GM19455 (cell line): ENCODE measurements around the gene PIK3R3.

Experiments
- ATAC-seq: cut with Tn5 transposase; IDR thresholded peaks from one replicate; pipeline ENCODE4 v1.9.1; 2021; ENCODE audit not compliant: unreplicated experiment

Gene PIK3R3

DNA sequence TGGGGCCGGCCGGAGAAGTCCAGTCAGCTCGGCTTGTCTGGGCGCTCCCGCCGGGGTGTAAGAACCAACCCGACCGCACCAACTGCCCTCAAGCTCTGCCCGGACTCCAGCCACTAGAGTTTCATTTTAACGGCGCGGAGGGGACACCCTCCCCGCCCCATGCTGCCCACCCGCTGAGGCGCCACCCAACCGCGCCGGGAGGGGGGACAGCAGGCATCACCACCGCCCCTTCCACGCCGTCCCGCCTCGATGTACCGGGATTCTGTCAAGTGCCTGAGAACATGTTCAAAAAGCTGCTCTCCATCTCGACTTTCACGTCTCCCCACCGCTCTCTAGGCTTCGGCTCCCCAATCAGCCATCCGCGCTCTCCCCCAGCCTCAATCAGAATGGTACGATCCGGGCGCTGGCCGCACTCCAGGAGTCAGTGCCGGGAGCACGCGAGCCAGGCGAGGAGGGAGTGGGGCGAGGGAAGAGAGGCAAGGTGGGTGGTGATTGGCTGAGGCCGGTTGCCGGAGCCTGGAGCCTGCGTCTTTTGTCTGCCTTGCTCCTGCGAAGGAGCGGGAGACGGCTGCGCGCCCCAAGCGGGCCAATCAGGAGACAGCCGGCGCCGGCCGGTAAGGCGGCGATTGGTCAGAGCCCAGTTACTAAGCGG, at the start of gene PIK3R3:
TSS of gene PIK3R3 (minus strand) at position 101 of the 652 bp plus-strand sequence. CDS start 677 bp downstream, outside the sequence.
- peak; percentile 89 for ATAC-seq

DNA sequence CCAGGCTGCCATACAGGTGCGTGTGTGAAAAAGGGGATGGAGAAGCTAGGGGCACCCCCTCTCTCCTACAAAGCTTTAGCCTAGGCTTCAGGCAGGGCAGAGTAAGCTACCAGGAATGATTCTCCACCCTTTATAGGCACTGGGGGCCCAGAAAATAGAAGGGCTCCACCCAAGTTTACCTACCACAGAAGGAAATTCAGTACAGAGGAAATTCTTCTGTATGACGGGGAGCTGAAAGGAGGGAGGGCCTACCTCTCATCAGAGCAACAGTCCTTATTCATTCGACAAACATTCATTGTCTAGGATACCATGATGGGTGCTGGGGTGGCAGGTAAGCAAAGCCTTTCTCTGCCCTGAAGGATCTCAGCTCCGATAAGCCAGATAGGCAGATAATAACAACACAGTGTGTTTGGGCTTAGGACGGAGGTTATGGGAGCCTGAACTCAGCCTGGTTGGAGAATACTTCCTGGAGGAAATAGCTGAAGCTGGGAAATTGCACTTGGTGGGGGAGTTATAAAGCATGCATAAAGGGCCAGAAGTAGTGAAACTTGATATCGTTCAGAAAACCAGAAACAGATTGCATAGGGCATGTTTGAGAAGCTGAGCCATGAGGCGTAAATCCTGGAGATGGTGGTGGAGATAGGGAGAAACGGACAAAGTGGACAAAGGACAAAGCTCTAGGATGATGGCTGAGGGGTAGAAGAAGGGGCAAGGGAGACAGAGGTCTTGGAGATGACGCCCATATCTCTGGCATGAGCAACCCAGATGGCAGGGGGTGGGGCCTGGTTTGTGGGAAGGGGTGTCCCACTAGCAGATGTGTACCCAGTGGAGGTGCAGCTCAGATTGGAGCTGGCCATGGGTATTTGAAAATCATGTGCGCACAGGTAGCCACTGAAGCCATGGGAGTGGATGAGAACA, 49.2 kb upstream of the PIK3R3 start:
- no peak for ATAC-seq

DNA sequence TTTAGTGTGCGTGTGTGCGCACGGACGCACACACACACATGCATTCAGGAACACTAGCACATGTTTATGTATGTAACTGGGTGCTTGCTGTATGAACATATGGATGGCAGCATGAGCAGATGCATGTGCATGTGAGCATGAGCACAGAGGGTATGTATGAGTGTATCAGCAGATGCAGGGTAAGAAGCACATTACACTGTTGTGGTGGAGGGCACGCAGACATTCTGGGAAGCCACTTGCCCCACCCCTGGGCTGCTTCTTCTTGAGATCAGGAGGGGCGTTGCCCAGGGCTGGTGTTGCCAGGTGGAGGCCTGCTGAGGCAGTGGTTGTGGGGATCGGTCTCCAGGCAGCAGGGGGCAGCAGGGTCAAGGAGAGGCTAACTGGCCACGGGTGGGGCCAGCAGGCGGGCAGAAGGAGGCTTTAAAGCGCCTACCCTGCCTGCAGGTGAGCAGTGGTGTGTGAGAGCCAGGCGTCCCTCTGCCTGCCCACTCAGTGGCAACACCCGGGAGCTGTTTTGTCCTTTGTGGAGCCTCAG, 47.7 kb upstream of the PIK3R3 start:
- no peak for ATAC-seq

DNA sequence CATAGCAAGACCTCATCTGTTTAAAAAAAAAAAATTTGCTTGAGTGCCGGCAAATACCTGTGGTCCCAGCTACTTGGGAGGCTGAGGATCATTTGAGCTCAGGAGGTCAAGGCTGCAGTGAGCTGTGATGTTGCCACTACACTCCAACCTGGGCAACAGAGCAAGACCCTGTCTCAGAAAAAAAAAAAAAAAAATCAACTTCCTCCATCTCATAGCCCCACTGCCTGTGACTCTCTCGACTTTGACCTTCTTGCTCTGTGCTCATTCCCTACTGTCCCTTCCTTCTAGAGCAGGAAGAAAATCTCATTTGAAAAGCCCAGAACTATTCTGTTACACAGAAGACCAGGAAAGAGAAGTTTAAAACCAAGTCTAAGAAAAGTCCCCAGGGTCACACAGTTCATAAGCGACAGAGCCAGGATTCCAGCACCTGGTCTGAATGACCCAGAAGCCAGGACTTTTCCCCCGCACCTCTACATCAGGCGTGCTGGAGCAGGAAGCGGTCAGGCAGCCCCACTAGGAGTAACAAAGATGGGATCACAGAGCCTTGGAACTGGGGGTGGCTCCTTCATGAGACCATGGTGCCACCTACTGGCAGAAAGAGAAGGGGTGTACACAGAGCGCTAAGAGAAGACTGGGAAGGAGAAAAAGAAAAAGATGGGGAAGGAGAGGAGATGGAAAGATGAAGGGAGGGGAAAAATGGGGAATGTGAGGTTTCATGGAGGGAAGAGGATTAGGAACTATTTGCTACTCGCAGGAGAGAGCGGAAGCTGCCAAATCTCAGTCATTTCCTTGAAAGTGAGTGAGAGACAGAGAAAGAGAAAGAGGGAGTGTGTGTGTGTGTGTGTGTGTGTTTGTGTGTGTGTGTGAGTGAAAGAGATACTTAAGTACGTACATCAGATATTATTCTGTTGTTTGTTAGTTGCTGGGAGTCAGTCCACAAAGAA, 47.0 kb upstream of the PIK3R3 start:
- peak; percentile 63 for ATAC-seq

DNA sequence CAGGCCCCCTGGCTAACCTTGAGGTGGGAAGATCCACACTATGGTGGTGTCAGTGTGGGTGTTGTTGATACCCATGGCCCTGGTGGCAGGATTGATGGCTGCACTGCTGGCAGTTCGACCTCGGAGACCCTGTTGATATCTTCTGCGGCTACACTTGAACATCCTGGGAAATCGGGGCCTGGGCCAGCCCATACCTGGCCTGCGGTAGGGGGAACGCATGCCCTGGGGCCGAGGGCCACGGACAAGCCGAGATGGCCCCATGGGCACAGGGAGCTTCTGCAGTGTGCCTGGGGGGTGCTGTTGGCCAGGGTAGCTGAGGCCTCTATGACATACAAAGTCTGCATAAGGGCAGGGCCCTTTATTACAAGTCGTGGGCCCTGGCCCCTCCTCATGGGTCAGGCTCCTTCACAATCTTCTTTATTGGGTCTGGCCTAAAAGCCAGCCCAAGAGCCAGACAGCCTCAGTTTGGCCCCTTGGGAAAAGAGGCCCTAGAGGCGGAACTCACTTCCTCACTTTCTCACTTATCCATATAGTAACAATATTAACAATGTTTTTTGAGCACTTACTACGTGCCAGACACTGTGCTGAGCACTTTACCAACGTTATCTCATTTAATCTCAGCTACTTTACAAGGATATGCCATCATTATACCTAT, 43.9 kb upstream of the PIK3R3 start, which contains the start of gene P3R3URF:
TSS of gene P3R3URF (minus strand) at position 278 of the 655 bp plus-strand sequence. CDS start at position 261, 17 bp downstream.
- ATAC-seq: no peak

DNA sequence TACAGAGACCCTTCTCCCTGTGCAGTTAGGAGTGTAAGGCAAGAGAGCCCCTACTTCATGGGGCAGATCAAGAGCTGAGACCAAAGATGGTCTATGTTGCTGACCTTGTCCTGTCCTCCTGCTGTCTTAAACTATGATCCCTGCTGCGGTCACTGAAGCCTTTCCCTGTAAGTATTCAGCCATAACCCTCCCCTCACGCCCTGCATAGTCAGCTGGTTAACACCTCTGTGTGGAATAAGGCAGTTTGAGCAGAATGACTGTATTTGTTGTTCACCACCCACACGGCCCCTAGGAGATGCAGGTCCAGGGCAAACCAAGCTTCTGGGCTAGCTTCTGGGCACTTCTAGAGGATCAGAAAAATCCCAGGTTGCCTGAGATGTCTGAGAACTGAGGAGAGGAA, 42.8 kb upstream of the PIK3R3 start:
- ATAC-seq: no peak

DNA sequence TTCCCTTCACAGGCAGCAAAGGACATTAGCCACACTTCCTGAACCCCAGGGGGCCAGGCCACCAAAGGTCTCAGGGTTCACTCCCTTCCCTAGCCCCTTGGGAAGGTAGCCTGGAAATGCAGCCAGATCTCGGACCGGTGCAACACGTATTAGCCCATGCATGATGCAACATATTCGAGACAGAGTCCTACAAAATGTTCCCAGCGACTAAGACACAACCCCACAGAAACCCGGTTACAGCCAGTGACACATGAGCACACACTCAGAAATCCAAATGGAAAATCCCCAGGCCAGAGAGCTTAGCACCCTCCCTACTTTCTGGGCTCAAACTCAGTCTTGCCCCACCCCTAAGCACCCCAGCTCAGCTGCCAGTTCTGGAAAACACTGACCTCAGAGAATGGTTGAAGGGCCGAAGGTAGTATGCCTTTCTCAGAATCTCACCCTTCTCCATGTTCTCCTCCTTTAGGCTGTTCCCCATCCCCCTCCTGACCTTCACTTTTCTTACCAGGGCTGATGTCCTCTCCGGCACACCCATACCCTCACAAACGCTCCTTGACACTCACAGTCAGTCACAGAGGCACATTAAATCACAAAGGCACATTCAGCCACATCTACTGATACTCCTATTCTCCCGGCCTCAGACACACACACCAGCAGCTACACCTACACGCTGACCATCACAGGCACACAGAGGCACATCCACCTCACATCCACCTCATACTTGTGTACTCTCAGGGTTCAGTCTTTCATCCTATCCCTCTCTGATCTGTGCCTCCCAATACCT, 42.2 kb upstream of the PIK3R3 start, which contains the start of gene TSPAN1:
TSS of gene TSPAN1 (plus strand) at position 640 of the 784 bp plus-strand sequence. CDS start 6,021 bp downstream, outside the sequence.
- ATAC-seq: no peak

DNA sequence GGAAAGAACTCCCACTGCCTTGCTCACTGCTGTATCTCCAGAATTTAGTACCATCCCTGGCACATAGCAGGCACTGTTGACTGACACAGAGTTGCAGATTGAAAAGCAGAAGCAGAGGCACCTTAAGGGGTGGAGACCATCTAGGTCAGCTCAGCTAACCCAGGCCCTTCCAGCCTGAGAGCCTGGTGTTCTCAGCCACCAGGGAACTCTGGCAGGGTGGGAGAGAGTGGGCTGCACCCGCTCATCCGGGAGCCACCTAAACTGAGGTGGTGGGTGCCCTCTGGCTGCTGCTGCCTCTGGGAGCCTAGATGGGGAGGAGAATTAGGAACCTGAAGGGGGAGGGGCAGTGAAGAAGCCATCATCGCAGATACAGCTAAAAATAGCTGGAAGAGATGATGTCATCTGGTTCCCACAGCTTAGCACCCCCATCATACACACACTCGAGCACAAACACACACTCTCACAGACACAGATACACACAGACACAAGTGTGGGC, 41.0 kb upstream of the PIK3R3 start:
- ATAC-seq: no peak

DNA sequence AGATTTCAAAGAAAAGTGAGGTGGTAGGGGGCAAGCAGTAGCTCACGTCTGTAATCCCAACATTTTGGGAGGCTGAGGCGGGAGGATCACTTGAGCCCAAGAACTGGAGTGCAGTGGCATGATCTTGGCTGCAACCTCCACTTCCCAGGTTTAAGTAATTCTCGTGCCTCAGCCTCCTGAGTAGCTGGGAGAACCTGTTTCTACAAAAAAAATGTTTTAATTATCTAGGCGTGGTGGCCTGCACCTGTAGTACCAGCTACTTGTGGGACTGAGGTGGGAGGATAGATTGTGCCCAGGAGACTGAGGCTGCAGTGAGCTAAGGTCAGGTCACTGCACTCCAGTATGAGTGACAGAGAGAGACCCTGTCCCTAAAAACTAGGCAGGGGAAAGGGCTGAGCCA, 39.9 kb upstream of the PIK3R3 start:
- no peak for ATAC-seq

DNA sequence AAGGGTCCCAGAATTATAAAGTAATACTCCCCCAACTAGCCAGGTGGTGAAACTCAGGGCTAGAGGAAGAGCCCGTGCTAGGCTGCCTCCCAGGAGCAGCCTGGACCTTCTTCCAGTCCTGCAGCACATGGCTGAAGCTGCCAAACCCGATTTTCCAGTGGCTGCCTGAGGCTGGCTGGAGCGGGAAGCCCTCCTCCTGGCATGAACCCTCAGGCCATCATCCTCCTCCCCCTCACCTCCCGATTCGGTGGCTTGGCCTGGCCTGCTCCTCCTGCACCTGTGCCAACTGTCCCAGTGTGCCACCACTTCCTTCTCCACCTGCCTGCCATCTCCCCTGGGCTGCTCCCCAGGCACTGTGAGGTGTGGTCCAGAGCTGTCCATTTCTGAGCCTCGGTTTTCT, 39.4 kb upstream of the PIK3R3 start:
- ATAC-seq: no peak

DNA sequence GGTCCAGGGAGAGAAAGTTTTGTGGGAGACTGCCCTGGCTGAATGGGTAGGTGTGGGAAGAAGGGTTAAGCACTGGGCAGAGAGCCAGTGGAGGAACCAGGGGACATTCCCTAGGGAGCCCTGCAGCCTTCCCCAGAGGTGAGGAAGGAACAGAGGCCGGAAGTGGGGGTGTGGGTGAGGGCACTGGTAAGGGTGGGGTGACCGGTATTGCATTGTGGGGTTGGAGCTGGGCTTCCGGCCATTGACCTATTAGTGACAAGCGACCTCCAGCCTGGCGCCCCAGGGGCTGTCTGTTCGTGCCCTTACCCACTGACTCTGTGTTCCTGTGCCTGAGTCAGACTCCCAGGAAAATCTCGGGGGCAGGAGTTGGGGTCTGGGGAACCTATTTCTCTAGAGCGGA, 38.9 kb upstream of the PIK3R3 start:
- no peak for ATAC-seq

DNA sequence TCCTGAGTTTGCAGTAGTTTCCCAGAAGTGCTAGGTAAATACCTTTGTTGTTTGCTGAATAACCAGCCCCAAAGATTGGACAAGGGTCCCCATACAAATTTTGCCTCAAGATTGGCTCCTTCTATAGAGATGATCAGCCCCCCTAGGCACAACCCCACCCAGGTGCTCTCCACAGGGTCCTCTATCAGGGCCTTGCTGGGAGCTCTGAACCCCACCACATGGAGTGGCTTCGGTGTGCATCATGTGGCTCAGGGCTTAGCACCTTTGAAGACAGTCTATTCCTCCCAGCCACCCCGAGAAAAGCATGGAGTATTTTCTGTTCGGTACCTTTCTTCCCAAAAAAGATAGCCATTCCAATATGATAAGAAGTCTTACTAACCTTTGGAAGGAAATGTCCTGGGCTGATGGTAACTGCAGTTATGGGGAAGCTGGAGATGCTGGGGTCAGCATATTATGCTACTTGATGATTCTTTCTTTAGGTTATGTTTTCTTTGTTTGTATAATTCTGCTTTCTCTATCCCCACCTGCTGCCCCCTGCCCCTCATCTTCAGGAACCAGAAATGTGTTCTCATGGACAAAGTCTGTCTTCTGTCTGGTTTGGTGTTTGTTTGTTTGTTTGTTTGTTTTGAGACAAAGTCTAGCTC, 37.5 kb upstream of the PIK3R3 start:
- no peak for ATAC-seq

DNA sequence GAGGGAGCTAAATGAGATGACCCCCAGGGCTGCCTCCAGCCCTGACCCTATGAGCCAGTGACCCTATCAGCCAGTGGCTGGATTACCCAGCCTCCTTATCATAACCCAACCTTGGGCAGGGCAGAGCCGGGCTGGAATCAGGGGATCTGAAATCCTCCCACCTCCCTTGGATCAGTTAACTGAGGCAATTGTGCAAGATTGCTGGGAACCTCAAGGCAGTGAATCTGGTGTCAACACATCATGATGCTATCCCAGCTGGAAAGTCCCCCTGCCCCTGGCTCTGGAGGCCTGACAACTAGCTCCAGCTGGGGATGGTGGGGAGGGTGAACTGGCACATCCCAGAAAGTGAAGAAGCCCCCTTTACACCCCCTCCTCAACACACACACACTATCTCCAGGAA, 36.0 kb upstream of the PIK3R3 start:
- ATAC-seq: no peak

DNA sequence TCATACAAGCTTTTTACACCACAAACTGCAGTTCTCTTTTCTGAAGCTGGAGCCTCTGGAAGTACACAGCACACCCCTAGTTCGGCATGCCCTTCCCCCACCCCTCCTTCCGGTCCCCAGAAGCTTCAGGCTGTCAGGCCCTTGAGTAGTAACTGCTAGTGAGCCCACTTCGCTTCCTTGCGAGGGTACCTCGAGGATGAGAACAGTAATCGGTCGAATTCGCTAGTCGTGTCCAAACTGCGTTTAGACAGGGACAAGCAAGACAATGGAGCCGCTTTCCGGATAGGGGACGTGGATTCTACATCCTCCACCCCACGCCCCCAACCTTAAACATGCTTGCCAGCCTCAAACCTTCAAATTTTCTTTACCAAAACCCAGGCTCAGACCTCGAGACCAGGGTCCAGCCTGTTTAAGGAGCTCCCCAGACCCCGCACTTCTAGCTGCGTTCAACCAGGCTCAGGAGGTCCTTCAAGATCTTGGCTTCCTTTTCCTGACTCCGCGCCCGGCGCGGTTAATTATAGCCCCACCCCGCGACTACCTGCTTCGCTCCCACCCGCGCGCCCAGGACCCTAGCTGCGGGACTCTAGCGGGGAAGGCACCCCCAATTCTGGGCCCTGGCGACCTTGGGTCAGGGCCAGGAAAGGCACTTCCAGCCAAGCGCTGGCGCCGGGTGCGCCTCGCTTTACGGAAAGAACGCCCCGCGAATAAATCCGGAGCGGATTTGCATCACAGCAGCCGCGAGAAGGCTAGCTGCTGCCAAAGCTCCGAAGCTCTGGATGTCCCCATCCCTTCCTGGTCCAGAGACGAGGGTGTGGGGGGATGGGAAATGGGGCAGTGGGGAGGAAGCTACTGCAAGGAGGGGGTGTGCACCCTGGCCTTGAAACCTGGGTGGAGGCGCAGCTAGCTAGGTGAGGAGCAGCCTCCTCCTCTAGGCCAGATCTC, 34.4 kb upstream of the PIK3R3 start:
- no peak for ATAC-seq

DNA sequence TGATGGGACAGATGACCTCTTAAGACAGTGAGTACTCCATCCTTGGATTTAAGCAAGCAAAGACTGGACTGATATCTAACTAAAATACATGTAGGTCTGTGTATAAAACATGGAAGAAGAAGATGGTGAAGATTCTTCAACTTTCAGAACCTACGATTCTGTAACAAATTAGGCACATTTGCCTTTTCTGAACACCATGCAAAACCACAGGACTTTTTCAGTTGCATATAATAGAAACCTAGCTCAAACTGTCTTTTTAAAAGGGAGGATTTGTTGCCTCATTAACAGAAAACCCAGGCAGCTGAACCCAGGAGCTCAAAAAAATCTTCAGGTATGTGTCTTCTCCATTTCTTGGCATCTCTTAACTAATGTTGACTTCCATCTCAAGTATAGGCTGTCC, 27.8 kb upstream of the PIK3R3 start:
- ATAC-seq: no peak

DNA sequence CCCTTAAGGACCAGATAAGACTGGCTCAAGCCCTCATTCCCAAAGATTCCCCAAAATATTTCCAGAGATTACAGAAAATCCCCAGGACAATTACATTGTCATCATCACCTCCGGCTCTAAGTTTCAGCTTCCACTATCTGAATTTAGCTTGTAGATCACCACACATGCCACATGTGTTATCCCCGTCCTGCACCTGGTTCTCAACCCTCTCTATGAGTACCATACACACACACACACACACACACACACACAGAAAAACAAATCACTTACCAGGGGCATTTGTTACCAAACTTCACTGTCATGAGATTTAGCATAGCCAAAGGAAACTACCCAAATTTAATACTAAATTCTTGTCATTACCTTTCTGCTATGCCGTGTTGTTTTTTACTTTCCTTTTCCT, 27.1 kb upstream of the PIK3R3 start:
- no peak for ATAC-seq
